HepG2 (cell line): ENCODE measurements around the gene SRP68. TPM values are rescaled to one million over a fixed set of nuclear protein-coding genes. Genes with fewer than 3 reads are reported as not detected.
A peak's percentile ranks its signal among the peaks of the same experiment; 100 is the strongest.

Experiments used
- ATAC-seq: fragments of 200-7000 bp; cut with Tn5 transposase; 3 replicates; pipeline ENCODE4 v1.9.1; 2020; ENCODE audit warnings: mild to moderate bottlenecking, moderate library complexity
- BruUV-seq: library from RNA; stranded (reverse); fragments of 400-500 nt; replicated peaks from 2 replicates; lab custom pipeline; 2021; lab: Mats Ljungman, UMichigan
- CTCF ChIA-PET: fragments of 300-600 bp; formaldehyde crosslinking; extraction: SDS; loops from one replicate; lab custom pipeline; 2021; ENCODE audit warnings: low total read pairs, inconsistent platforms, low intra/inter-chr PET ratio; lab: Yijun Ruan, JAX
- POLR2A ChIA-PET: fragments of 350-600 bp; sonication (Branson Sonifier 250); formaldehyde crosslinking; loops from one replicate; lab custom pipeline; 2020; ENCODE audit warnings: antibody characterized with exemption, inconsistent platforms; lab: Yijun Ruan, JAX
- DNase-seq: peaks from one replicate; pipeline ENCODE4 v3.0.0-alpha.2; 2015; ENCODE audit warnings: low spot score
- FAIRE-seq: peaks from 3 replicates; lab custom pipeline; 2011; peaks lifted over from hg19 to GRCh38; lab: Jason Lieb, UNC
- H2AFZ ChIP-seq: one replicate; pipeline ENCODE4 v1.6.1; 2011; ENCODE audit warnings: low read length, inconsistent platforms
- H3K27ac ChIP-seq: fragments of 300-600 bp; 3 replicates; pipeline ENCODE4 v1.8.0; 2011; ENCODE audit warnings: mixed run types, mild to moderate bottlenecking, mixed read lengths, low read length, inconsistent platforms; ENCODE audit not compliant: insufficient read depth; ENCODE audit errors: extremely low read length
- H3K27me3 ChIP-seq, 2 experiments: fragments of 200-600 bp in 1 of 2; 2 replicates in 1 of 2; 3 replicates in 1 of 2; pipeline versions ENCODE4 v1.6.0 to v1.8.0; 2011; ENCODE audit warnings: low read length in 2 of 2, mild to moderate bottlenecking in 2 of 2, moderate library complexity in 2 of 2, inconsistent platforms in 1 of 2; ENCODE audit not compliant: insufficient read depth in 2 of 2, control insufficient read depth in 1 of 2
- H3K36me3 ChIP-seq, 2 experiments: fragments of 200-600 bp in 1 of 2; replicated peaks in 1 of 2; 2 replicates in 1 of 2; 3 replicates in 1 of 2; pipeline versions ENCODE4 v1.5.1 to v1.8.0; 2011; ENCODE audit warnings: low read length in 2 of 2, inconsistent platforms in 1 of 2; ENCODE audit not compliant: insufficient read depth in 2 of 2, control insufficient read depth in 1 of 2
- H3K4me1 ChIP-seq: 2 replicates; pipeline ENCODE4 v1.5.1; 2012; ENCODE audit warnings: low read length, inconsistent platforms; ENCODE audit not compliant: insufficient read depth
- H3K4me2 ChIP-seq: 2 replicates; pipeline ENCODE4 v1.6.0; 2011; ENCODE audit warnings: low read depth, low read length, inconsistent platforms
- H3K4me3 ChIP-seq, 3 experiments: fragments of 200-600 bp in 1 of 3; sonication (generic), shearing (Covaris generic) in 1 of 3; replicated peaks in 1 of 3; 2 replicates each; pipeline ENCODE4 v1.5.1; 2011 to 2016; ENCODE audit warnings: low read length in 3 of 3, inconsistent platforms in 2 of 3, low read depth in 2 of 3, mild to moderate bottlenecking in 2 of 3, control low read depth in 1 of 3, mixed read lengths in 1 of 3; ENCODE audit not compliant: insufficient read depth in 1 of 3
- H3K79me2 ChIP-seq: one replicate; pipeline ENCODE4 v1.6.1; 2011; ENCODE audit warnings: low read length, inconsistent platforms; ENCODE audit not compliant: insufficient read depth
- H3K9ac ChIP-seq: 2 replicates; pipeline ENCODE4 v1.6.0; 2011; ENCODE audit warnings: mild to moderate bottlenecking, low read depth, low read length, inconsistent platforms; ENCODE audit not compliant: insufficient read depth
- H3K9me3 ChIP-seq: 2 replicates; pipeline ENCODE4 v1.5.1; 2012; ENCODE audit warnings: mild to moderate bottlenecking, low read length
- H4K20me1 ChIP-seq: 2 replicates; pipeline ENCODE4 v1.6.0; 2011; ENCODE audit warnings: inconsistent platforms, mild to moderate bottlenecking, low read length, moderate library complexity; ENCODE audit not compliant: insufficient read depth
- ETS1 ChIP-seq: sonication (generic); formaldehyde crosslinking; IDR thresholded peaks from 2 replicates; pipeline ENCODE4 v1.4.0; 2020; ENCODE audit warnings: missing genetic modification reagents
- GMEB2 ChIP-seq: IDR thresholded peaks from 2 replicates; pipeline ENCODE4 v1.6.1; 2016; ENCODE audit warnings: missing biosample characterization, missing genetic modification reagents, low read depth
- NFRKB ChIP-seq: fragments of 450-650 bp; IDR thresholded peaks from 2 replicates; pipeline ENCODE4 v1.6.1; 2017
- ZBTB21 ChIP-seq: sonication (generic); formaldehyde crosslinking; IDR thresholded peaks from 2 replicates; pipeline ENCODE4 v1.4.0; 2020; ENCODE audit warnings: missing genetic modification reagents
- ZFP91 ChIP-seq: sonication (generic); formaldehyde crosslinking; IDR thresholded peaks from 2 replicates; pipeline ENCODE4 v1.9.0; 2022; ENCODE audit warnings: missing genetic modification reagents, mild to moderate bottlenecking, borderline replicate concordance
- ZIK1 ChIP-seq: sonication (generic); formaldehyde crosslinking; IDR thresholded peaks from 2 replicates; pipeline ENCODE4 v1.5.0; 2020; ENCODE audit warnings: mild to moderate bottlenecking, low read depth, missing genetic modification reagents, borderline replicate concordance
- ZNF160 ChIP-seq: sonication (generic); formaldehyde crosslinking; IDR thresholded peaks from 2 replicates; pipeline ENCODE4 v1.8.0; 2022; ENCODE audit warnings: mild to moderate bottlenecking, inconsistent platforms, missing genetic modification reagents
- ZNF275 ChIP-seq: sonication (generic); formaldehyde crosslinking; IDR thresholded peaks from 2 replicates; pipeline ENCODE4 v1.8.0; 2022; ENCODE audit warnings: missing genetic modification reagents, mild to moderate bottlenecking, inconsistent platforms, borderline replicate concordance
- ZNF280D ChIP-seq: sonication (generic); formaldehyde crosslinking; IDR thresholded peaks from 2 replicates; pipeline ENCODE4 v1.5.1; 2020; ENCODE audit warnings: mild to moderate bottlenecking, missing genetic modification reagents
- ZNF644 ChIP-seq: IDR thresholded peaks from 2 replicates; pipeline ENCODE4 v1.6.1; 2016; ENCODE audit warnings: low read depth
- ZSCAN20 ChIP-seq: sonication (generic); formaldehyde crosslinking; IDR thresholded peaks from 2 replicates; pipeline ENCODE4 v1.4.0; 2020; ENCODE audit warnings: missing genetic modification reagents, mild to moderate bottlenecking, borderline replicate concordance
- WGBS: methylation state at CpG from one replicate; pipeline ENCODE4 v1.1.6; 2017; ENCODE audit warnings: low lambda C conversion rate; 5-methylcytosine and 5-hydroxymethylcytosine counted together
- in situ Hi-C: cut with HindIII; loops from 2 replicates; pipeline ENCODE4 v1.10.0; 2017; ENCODE audit warnings: low pct_unique_long_range_greater_than_20kb; ENCODE audit not compliant: extremely low pct_ligation_motif_present
- intact Hi-C: fragments of 100-400 bp; cut with micrococcal nuclease; formaldehyde crosslinking; loops from one replicate; pipeline ENCODE4 v1.10.0; 2022; ENCODE audit not compliant: unreplicated experiment
- polyA plus RNA-seq, 8 experiments: library from polyadenylated mRNA; depleted of rRNA in 3 of 8; stranded (reverse) in 7 of 8; unstranded in 1 of 8; fragments of >200 nt; fragmentation: Illumina TruSeq in 4 of 8; extraction: Trizol in 4 of 8; gene quantifications; 2 replicates each; pipeline versions ENCODE4 v1.2.1 to v1.2.3, GENCODE V29; 2011 to 2016; ENCODE audit warnings: low read depth in 4 of 8, missing spikeins in 1 of 8, mixed read lengths in 1 of 8; ENCODE audit not compliant: insufficient read depth in 1 of 8
- total RNA-seq, 5 experiments: library from RNA; depleted of rRNA; stranded (reverse); fragments of >200 nt; fragmentation: Illumina TruSeq; extraction: Trizol; gene quantifications; 2 replicates each; pipeline ENCODE4 v1.2.3, GENCODE V29; 2016; ENCODE audit warnings: low read depth in 1 of 5

SRP68 gene
- total and polyA plus RNA-seq, 2 of the 13 experiments (the other 11 are each of a cell fraction or from before 2014, with no cell fraction given) = 39.8 to 74.3 TPM

- H3K9me3 ChIP-seq = no peaks in the 10 kb centered on the region
- H2AFZ ChIP-seq = peak within 1 kb of the TSS; percentile 50
- 5% methylated on average over 43 of the region's 55 CpGs for WGBS
- POLR2A ChIA-PET = interaction anchor here (0.7 to 2.3 kb wide), 22 partner anchors 9 to 324 kb away, joined by 3 to 8 read pairs (median 4); partner anchors contain the start of genes ACOX1, EVPL, GALR2 and SRP68
- ATAC-seq (peak; percentile 84), DNase-seq (peak; percentile 92), FAIRE-seq (peak; percentile 81)
- no peaks in the 10 kb centered on the region; a peak in 1 of 5 replicates for H3K27me3 ChIP-seq
- H3K4me3 ChIP-seq = peak within 1 kb of the TSS; percentile 78 to 87 (median 79)
- peak within 1 kb of the TSS; percentile 86 for H3K9ac ChIP-seq
- no TSS peak for BruUV-seq
- in situ Hi-C loops = no loop called here
- H4K20me1 ChIP-seq = no peaks in the 10 kb centered on the region
- H3K79me2 ChIP-seq = peaks cover 18% of the 10 kb centered on the region
- H3K27ac ChIP-seq = peak within 1 kb of the TSS; percentile 83
- CTCF ChIA-PET = no interaction called here
- H3K36me3 ChIP-seq = peaks cover 13 to 26% of the 10 kb centered on the region in 2 experiments
- intact Hi-C loops = loop anchor here (2.0 kb wide), 1 partner anchor 25 kb away; the partner anchor contains the start of gene ZACN
- peak within 1 kb of the TSS; percentile 97 for H3K4me2 ChIP-seq
- peaks cover 48% of the 10 kb centered on the region for H3K4me1 ChIP-seq
- TF ChIP-seq ZNF644 (CRISPR knock-in tag) = no peak
- TF ChIP-seq GMEB2 (CRISPR knock-in tag) = no peak
- no peak; the same call in 1 of the 2 replicates for TF ChIP-seq ZNF160 (CRISPR knock-in tag)
- TF ChIP-seq ZIK1 = no peak; the same call in 1 of the 2 replicates
- TF ChIP-seq ZBTB21 (CRISPR knock-in tag) = no peak
- peak; percentile 23; the same call in 1 of the 2 replicates for TF ChIP-seq ZSCAN20
- 0 out of 2 replicates have a peak, but pooled peaks have one; percentile 61 for TF ChIP-seq ZNF275 (CRISPR knock-in tag)
- no peak; the same call in 1 of the 2 replicates for TF ChIP-seq ZNF280D (CRISPR knock-in tag)
- peak; percentile 94; the same call in 1 of the 2 replicates for TF ChIP-seq ZFP91 (CRISPR knock-in tag)
- TF ChIP-seq NFRKB = no peak
- TF ChIP-seq ETS1 (CRISPR knock-in tag) = no peak
These were observed 31.2 kb upstream of the SRP68 start, which contains the start of gene EXOC7 for GRCh38 chr17:76103274-76104139. Gene EXOC7, minus strand, starts transcription at chr17:76103787. Its CDS starts 95 bp downstream, at chr17:76103692.
